ENCODE data around the gene KIRREL3. TPM values are rescaled to one million over a fixed set of nuclear protein-coding genes. Genes with fewer than 3 reads are reported as not detected.
"Not testable (repeated sequence)": the region's sequence is repeated elsewhere in the genome, so short reads cannot be mapped to it uniquely, and the experiment has no call there.

The KIRREL3 gene
- total RNA-seq, 1 donor from 2014 or later: not detected

DNA sequence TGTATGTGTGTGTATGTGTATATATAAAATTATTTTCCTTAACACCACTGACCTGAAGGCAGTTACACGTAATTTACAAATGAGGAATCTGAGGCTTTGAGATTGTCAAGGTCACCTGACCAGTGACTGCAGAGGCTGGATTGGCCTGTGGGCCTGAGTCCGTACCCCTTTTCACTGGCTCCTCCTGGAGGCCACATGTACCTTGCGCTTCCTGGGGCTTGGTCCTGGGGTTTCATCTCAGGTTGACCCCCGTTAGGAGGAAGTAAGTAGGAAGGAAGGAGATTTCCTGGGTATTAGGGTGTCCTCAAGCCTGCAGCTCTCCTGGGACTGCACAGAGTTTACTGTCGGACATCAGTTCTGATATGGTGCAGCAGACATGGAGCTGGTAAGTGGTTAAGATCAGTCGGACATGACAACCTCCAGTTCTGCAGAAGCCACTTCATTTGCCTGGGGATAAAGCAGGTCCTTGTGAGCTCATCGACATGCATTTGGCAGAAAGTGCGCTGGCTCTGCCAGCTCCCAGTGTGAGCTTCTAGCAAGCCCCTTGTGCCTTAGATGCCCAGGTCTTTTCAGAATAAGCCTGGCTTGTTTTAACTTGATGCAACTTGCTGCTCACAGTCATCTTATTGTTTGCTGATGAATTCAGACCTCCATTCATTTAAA, 608.5 kb downstream of the KIRREL3 start:
- DNase-seq: no peak
- no peaks in the 10 kb centered on the region for H3K36me3 Mint-ChIP-seq (ENCODE audit: low read depth)
- H3K27me3 Mint-ChIP-seq: no peaks in the 10 kb centered on the region
- no peak overlapping the region for H3K4me3 Mint-ChIP-seq
- H3K4me1 Mint-ChIP-seq: no peaks in the 10 kb centered on the region
- no peaks in the 10 kb centered on the region for H3K9me3 Mint-ChIP-seq
- H3K27ac Mint-ChIP-seq: no peak overlapping the region
- intact Hi-C loops (cut with micrococcal nuclease): no loop called here

DNA sequence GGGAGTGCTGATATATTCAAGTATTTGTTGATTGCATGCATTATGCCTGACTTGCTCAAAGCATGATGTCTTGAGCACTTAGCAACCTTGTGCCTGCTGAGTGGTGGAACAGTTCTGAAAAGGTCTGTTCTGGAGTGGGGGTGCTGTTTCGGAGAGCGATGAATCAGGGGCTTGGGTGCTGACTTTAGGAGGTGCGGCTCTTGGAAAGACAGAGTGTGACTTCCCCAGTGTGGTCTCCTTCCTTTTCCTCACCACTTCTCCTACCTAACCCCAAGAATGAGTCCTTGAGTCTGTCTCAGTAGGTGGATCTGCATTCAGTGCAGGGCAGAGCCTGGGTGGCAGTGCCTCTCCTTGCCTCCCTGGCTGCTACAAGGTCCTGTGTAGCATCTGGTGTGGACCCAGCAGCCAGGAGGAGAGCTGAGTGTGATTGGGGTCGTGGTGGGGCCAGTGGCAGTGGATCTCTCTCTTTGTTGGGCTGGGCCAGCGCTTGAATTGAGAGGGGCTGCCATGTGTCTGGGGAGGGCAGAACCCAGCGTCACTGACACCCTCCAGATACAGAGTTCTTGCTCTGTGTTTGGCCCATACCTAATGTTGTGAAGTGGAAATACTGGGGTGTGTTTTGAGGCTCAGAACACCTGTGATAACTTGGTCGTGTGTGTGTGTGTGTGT, 609.1 kb downstream of the KIRREL3 start:
- intact Hi-C loops (cut with micrococcal nuclease): no loop called here
- DNase-seq: no peak
- no peaks in the 10 kb centered on the region for H3K27me3 Mint-ChIP-seq
- H3K27ac Mint-ChIP-seq: no peak overlapping the region
- H3K4me1 Mint-ChIP-seq: peaks cover 5% of the 10 kb centered on the region
- H3K4me3 Mint-ChIP-seq: no peak overlapping the region
- H3K36me3 Mint-ChIP-seq (ENCODE audit: low read depth): no peaks in the 10 kb centered on the region
- no peaks in the 10 kb centered on the region for H3K9me3 Mint-ChIP-seq

DNA sequence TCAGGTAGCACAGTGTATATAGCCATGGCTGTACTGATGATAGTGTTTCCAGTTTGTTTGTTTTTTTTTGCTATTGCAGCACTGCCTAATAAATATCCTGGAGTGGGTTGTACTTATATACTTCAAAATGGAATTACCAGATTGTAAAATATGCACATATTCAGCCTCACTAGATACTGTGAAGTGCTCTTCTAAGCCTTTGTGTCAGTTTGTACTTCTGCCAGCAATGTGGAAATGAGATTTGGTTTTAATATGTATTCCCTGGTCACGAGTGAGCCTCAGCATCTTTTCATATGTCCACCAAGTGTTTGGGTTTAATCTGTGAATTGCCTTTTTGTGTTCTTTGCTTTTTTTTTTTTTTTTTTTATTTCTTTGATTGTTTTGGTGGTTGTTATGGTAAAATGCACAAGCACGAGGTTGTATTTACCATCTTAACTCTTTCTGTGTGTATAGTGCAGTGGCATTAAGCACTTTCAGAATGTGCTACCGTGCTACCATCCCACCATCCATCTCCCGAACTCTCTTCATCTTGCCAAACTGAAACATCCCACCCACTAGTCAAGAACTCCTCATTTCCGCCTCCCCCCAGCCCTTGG, 610.2 kb downstream of the KIRREL3 start:
- Mint-ChIP-seq H3K4me1 (peaks cover 5% of the 10 kb centered on the region), H3K9me3 (no peaks in the 10 kb centered on the region)

DNA sequence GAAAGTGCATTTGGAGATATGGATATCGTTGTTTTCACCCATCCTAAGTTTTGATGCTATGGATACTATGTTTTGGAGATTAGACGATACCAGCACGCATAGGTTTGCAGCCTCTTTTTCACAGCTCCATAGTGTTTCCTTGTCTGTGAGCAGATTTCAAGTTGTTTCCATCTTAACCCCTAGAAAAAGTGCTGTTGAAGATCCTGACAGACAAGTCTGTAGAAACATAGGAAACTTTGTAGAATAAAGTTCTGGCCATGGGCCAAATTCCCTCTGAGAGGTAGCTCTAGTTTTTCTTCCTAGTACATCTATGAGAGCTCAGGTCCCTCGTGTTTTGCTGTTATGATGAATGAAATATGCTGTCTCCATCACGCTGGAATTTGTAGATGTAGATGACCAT, 612.7 kb downstream of the KIRREL3 start:
- no peaks in the 10 kb centered on the region for H3K9me3 Mint-ChIP-seq
- H3K36me3 Mint-ChIP-seq (ENCODE audit: low read depth): no peaks in the 10 kb centered on the region
- H3K4me3 Mint-ChIP-seq: no peak overlapping the region
- intact Hi-C loops (cut with micrococcal nuclease): no loop called here
- H3K27me3 Mint-ChIP-seq: no peaks in the 10 kb centered on the region
- H3K4me1 Mint-ChIP-seq: peaks cover 5% of the 10 kb centered on the region
- DNase-seq: no peak
- H3K27ac Mint-ChIP-seq: no peak overlapping the region

More for the DNA sequence above, 610.2 kb downstream of the KIRREL3 start:
- no peaks in the 10 kb centered on the region for H3K27me3 Mint-ChIP-seq
- H3K4me3 Mint-ChIP-seq: no peak overlapping the region
- no peak overlapping the region for H3K27ac Mint-ChIP-seq
- DNase-seq: no peak
- intact Hi-C loops (cut with micrococcal nuclease): no loop called here
- no peaks in the 10 kb centered on the region for H3K36me3 Mint-ChIP-seq (ENCODE audit: low read depth)

DNA sequence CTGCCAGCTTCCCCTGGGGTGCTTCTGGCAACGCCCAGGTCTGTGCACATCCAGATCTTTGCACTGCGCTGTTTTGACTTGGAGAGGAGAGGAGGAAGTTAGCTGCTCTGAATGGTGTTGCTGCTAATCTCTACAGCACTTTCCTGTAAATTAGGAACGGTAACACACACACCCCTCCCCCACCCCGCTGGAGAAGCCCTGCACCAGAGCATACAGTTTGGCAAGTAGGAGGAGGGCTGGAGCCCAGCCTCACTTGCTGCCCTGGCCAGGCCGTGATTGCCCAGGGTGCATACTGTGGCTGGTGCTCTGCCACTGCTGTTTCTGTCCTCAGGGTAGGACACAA, 613.9 kb downstream of the KIRREL3 start:
- intact Hi-C loops (cut with micrococcal nuclease); H3K4me3 Mint-ChIP-seq; DNase-seq; H3K27me3 Mint-ChIP-seq; H3K36me3 Mint-ChIP-seq (ENCODE audit: low read depth); H3K9me3 Mint-ChIP-seq; H3K27ac Mint-ChIP-seq; H3K4me1 Mint-ChIP-seq: not testable (repeated sequence)

DNA sequence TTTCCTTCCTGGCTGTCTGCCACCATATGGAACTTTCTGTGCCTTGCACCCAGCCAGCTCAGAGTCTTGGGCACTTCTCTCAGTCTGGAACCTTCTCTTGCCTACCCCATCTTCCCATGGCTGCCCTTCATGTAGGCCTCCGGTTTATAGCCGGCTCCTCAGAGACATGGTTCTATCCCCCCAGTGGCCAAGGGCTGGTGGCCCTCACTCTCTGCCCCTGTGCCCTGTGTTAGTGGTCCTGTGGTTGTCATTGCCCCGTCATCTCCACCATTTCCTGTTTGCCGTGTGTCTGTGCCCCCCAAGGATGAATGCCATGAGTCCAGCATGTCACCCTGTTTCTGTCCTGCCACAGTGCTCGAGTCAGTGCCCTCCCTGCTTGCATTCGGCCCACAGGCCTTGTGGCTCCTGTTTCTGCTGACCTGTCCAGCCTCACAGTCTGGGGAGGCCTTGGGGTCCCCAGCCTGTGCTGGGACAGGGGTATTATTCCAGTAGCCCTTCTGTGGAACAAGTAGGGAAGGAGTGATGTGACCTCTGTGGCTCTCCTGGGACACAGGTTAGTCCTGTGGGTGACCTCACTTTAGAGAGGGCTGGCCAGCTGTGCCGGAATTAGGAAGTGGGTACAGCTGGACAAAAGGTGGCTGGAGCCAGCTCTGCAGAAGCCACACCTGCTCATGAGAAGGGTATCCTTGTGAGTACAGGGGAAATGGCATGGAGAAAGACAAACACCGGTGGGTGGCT, 614.4 kb downstream of the KIRREL3 start:
- intact Hi-C loops (cut with micrococcal nuclease): no loop called here
- no peaks in the 10 kb centered on the region for H3K36me3 Mint-ChIP-seq (ENCODE audit: low read depth)
- H3K9me3 Mint-ChIP-seq: no peaks in the 10 kb centered on the region
- H3K27ac Mint-ChIP-seq: no peak overlapping the region
- H3K27me3 Mint-ChIP-seq: no peaks in the 10 kb centered on the region
- H3K4me1 Mint-ChIP-seq: peaks cover 5% of the 10 kb centered on the region
- no peak overlapping the region for H3K4me3 Mint-ChIP-seq
- DNase-seq: no peak

DNA sequence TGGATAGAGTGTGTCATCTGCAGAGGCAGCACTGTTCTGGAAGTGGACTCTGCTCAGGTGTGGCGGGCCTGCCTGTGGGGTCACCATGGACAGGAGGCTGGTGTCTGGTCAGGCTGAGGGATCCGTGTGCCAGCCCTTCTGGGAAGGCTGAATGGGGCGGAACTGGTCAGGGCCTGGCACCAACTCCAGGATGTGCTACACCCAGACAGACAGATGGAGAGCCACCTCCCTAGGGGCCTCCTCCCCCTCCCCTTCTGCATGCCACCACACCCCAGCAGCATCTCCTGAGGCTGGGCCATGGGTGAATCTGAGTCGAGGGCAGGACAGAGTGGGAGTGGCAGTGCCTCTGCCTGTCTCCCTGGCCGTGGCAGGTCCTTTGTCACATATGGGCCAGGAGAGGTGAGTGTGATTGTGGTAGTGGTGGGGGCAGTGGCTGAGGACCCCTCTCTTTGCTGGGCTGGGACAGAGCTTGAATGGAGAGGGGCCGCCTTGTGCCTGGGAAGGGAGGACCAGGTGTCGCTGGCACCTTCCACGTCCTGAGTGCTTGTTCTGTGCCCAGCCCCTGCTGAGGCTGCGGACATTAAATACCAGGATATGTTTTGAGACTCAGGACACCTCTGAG, 616.0 kb downstream of the KIRREL3 start:
- intact Hi-C loops (cut with micrococcal nuclease): no loop called here

DNA sequence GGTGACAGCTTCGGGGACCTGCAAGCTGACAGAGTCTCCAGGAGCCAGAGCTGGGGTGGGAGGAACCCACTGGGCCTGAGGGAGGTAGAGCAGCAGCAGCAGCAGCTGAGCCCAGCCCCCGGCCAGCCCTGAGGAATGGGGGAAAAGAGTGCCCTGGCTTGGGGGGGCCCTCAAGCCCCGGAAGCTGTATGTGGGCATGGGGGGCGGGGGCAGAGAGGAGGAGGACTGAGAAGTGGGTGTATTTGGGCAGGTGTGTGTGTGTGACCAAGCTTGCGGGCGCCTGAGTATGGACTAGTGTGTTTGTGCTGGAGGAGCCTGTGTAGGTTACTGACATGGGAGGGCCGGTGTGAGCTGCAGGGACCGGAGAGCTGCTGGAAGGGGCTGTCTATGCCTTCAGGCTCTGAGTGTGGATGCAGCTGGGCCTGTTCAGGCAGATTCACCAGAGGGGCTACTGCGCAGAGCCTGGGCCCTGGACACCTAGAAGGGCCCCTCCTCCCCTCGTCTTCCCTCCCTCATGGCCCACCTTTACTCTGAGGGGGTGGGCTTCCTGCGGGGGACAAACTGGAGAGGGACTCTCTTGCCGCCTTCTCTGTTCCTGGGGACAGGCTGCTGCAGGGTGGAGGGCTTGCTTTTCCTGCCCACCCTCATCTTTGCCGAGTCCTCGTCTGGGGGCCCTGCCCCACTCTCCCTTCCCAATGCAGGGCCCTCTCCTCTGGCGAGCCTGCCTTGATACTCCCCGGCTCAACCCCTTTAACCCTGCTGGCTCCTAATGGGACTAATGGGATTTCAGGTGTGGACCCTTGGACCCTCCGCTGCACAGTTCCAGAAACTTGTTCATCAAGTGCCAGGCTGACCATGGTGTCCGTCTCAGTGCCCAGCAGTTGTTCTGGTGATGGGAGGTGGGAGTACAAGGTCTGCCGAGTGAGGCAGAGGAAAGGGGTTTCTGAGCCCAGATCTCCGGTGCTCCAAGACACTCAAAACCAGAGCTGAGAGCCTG, 616.9 kb downstream of the KIRREL3 start:
- no peak overlapping the region for H3K27ac Mint-ChIP-seq

More for the DNA sequence above, 616.0 kb downstream of the KIRREL3 start:
- Mint-ChIP-seq H3K27ac (no peak overlapping the region), H3K4me1 (peaks cover 5% of the 10 kb centered on the region), H3K9me3 (no peaks in the 10 kb centered on the region), H3K36me3 (ENCODE audit: low read depth) (no peaks in the 10 kb centered on the region), H3K27me3 (no peaks in the 10 kb centered on the region), H3K4me3 (no peak overlapping the region)
- DNase-seq: no peak

DNA sequence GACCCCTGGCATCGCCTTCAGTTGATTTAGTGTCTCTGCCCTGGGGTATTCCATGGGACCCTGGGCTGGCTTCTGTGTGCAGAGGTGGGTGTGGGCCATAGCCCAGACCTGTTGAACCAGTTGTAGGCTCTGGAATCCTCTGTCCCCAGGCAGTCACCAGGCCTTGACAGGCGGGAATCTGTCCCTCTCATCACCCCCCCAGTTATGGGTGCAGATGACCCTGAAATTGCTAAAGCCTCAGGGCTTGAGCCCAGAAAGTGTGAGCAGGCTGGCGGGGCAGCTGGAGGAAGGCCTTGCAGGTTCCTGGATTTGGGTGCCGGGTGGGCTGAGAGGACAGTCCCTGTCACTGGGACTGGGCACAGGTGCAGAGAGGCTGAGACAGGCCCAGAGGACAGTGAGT, 617.9 kb downstream of the KIRREL3 start:
- H3K4me3 Mint-ChIP-seq; DNase-seq; H3K4me1 Mint-ChIP-seq; intact Hi-C loops (cut with micrococcal nuclease); H3K36me3 Mint-ChIP-seq (ENCODE audit: low read depth); H3K9me3 Mint-ChIP-seq; H3K27me3 Mint-ChIP-seq; H3K27ac Mint-ChIP-seq: not testable (repeated sequence)

More for the DNA sequence above, 616.9 kb downstream of the KIRREL3 start:
- H3K9me3 Mint-ChIP-seq: no peaks in the 10 kb centered on the region
- peaks cover 5% of the 10 kb centered on the region for H3K4me1 Mint-ChIP-seq
- no peaks in the 10 kb centered on the region for H3K27me3 Mint-ChIP-seq
- intact Hi-C loops (cut with micrococcal nuclease): no loop called here
- no peak overlapping the region for H3K4me3 Mint-ChIP-seq
- DNase-seq: no peak
- no peaks in the 10 kb centered on the region for H3K36me3 Mint-ChIP-seq (ENCODE audit: low read depth)

DNA sequence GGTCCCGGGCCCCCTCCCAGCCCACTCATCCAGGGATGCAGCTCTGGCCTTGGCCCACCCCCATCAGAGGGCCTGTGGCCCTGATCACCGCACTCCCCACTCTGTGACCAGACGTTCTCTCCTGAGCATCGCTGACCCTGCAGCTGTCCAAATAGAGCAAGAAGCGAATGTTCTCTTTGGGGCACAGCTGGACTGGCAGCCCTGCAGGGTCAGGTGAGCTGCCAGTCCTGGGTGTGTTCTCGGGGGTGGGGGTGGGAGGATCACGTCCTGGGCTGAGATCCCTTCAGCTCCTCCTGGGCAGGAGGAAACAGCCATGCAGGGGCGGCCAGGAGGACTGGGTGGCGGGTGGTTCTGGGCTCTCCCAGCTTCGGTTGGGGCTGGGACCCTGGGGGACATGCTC, 618.6 kb downstream of the KIRREL3 start:
- H3K4me3 Mint-ChIP-seq; intact Hi-C loops (cut with micrococcal nuclease): not testable (repeated sequence)

DNA sequence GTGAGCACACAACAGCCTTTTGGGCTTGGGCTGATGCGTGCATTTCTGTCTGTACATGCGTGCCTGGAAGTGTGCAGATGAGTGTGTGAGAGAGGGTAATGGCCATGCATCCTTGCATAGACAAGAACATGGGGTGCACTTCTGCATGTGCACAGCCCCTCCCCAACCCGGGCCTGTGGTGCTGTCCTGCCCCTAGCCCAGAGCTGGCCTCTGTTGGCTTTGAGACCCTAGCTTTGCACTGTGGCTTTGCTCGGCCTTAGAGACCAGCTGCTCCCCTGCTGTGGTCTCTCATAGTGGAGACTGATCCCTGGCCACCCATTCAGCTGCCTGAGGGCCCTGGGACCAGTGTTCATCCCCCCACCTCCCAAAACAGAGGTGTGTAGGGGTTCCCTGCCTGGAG, 619.7 kb downstream of the KIRREL3 start:
- no peaks in the 10 kb centered on the region for H3K27me3 Mint-ChIP-seq

More for the DNA sequence above, 618.6 kb downstream of the KIRREL3 start:
- H3K4me1 Mint-ChIP-seq; DNase-seq; H3K9me3 Mint-ChIP-seq; H3K27ac Mint-ChIP-seq; H3K27me3 Mint-ChIP-seq; H3K36me3 Mint-ChIP-seq (ENCODE audit: low read depth): not testable (repeated sequence)

DNA sequence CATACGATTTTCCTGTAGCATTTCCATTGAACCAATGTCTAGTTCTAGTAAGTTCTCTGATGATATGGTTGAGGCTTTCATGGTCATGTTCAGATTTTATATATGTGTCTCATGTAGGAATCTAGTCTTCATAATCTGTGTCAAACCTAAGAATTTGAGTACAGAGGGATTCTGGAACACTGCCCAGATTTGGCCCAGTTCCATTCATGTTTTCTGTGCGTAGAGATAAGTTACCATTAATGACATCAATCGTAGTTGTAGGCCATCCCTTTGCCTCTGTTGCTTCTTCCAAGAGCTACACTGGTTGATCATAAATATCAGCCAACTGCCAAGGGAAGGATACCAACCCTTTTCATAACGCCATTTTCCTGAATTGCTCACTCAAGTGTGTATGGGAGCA, 621.8 kb downstream of the KIRREL3 start:
- Mint-ChIP-seq H3K36me3 (ENCODE audit: low read depth) (no peaks in the 10 kb centered on the region), H3K27ac (no peak overlapping the region), H3K4me1 (no peaks in the 10 kb centered on the region), H3K4me3 (no peak overlapping the region), H3K27me3 (no peaks in the 10 kb centered on the region), H3K9me3 (no peaks in the 10 kb centered on the region)
- intact Hi-C loops (cut with micrococcal nuclease): no loop called here
- DNase-seq: no peak

More for the DNA sequence above, 619.7 kb downstream of the KIRREL3 start:
- Mint-ChIP-seq H3K4me1 (no peaks in the 10 kb centered on the region), H3K27ac (no peak overlapping the region), H3K36me3 (ENCODE audit: low read depth) (no peaks in the 10 kb centered on the region), H3K4me3 (no peak overlapping the region), H3K9me3 (no peaks in the 10 kb centered on the region)
- intact Hi-C loops (cut with micrococcal nuclease): no loop called here
- DNase-seq: no peak

DNA sequence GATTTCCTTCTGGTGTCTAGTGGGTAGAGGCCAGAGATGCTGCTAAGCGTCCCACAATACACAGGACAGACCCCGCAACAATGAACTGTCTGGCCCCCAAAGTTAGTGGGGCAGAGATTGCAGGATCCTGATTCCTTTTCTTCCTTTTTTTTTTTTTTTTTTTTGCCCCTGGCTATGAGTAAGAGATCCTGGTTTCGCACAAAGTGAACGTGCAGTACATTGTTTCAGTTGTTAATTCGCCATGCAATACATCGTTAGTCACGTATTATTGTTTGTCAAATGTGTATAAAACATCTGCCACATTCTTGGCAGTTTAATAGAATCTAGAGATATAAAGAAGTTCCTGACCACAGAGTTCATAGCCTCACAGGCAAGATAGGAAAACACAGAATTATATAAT, 624.8 kb downstream of the KIRREL3 start:
- DNase-seq: no peak
- no peaks in the 10 kb centered on the region for H3K4me1 Mint-ChIP-seq
- no peaks in the 10 kb centered on the region for H3K27me3 Mint-ChIP-seq
- H3K36me3 Mint-ChIP-seq (ENCODE audit: low read depth): no peaks in the 10 kb centered on the region
- intact Hi-C loops (cut with micrococcal nuclease): no loop called here
- no peaks in the 10 kb centered on the region for H3K9me3 Mint-ChIP-seq
- H3K27ac Mint-ChIP-seq: no peak overlapping the region
- H3K4me3 Mint-ChIP-seq: no peak overlapping the region

All from activated CD4-positive, alpha-beta T cell treated with anti-CD3 and anti-CD28 coated beads, Interleukin-2, amount 10 ng/mL, durations not matched to agents 24 days and 14 days (primary cell).